Neural progenitor cell (in vitro differentiated cells): ENCODE measurements around the gene RAB20.

ENCODE experiments used
- CTCF ChIP-seq: fragments of 200-600 bp; sonication (generic); IDR thresholded peaks from 2 replicates; pipeline ENCODE4 v1.5.1; 2017; ENCODE audit warnings: antibody characterized with exemption, mild to moderate bottlenecking
- EZH2 ChIP-seq: fragments of 200-600 bp; sonication (generic); IDR thresholded peaks from 2 replicates; pipeline ENCODE4 v1.6.1; 2017; ENCODE audit warnings: antibody characterized with exemption, mild to moderate bottlenecking, moderate library complexity
- EZH2phosphoT487 ChIP-seq: fragments of 200-600 bp; sonication (generic); IDR thresholded peaks from 2 replicates; pipeline ENCODE4 v1.6.1; 2017; ENCODE audit warnings: antibody characterized with exemption

- no peak for TF ChIP-seq CTCF
- TF ChIP-seq EZH2phosphoT487, result no peak
- no peak for TF ChIP-seq EZH2
Observed at GRCh38 chr13:110541526-110541920, 20.0 kb downstream of the RAB20 start.
